ENCODE measurements around the gene TIMELESS.
"Not testable (repeated sequence)": the region's sequence is repeated elsewhere in the genome, so short reads cannot be mapped to it uniquely, and the experiment has no call there.

The TIMELESS gene

DNA sequence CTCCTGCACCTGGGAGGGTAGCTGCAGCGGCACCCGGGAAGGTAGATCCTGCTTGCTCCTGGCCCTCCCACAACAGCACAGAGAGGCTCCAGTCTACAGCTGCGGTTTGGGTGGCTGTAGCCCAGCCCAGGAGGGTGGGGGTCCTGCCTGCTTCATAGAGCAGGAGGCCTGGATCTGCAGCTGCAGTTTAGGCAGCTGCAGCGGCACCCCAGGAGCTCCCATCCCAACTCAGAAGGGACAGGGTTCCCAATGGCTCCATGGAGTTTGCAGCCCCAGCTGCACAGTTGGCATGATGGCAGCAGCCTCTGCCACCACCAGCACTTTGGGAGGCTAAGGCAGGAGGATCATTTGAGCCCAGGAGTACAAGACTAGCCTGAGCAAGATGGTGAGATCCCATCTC is 38.5 kb downstream of the TIMELESS start:
- in situ Hi-C loops (cut with MboI; ENCODE audit: low sequenced_read_pairs), result no loop called here

- in situ Hi-C loops (cut with MboI; ENCODE audit: low sequenced_read_pairs), result no loop called here
These were observed 40.3 kb downstream of the TIMELESS start for GRCh38 chr12:56408799-56409417.

DNA sequence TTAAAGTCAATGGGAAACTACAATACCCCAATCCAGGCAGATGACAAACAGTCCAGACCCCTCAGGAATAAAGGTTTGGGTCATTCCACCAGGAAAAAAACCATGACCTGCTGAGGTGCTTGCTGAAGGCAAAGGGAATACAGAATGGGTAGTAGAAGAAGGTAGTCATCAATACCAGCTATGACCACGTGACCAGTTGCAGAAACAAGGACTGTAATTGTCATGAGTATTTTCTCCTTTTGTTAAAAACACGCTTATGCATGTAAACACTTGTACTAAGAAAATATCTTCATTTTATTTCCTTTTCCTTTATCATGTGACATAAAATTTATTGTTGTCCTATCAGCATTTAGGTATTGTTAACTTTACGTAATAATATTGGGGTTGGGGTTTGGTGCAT is 45.0 kb downstream of the TIMELESS start:
- in situ Hi-C loops (cut with MboI; ENCODE audit: low sequenced_read_pairs), result not testable (repeated sequence)

DNA sequence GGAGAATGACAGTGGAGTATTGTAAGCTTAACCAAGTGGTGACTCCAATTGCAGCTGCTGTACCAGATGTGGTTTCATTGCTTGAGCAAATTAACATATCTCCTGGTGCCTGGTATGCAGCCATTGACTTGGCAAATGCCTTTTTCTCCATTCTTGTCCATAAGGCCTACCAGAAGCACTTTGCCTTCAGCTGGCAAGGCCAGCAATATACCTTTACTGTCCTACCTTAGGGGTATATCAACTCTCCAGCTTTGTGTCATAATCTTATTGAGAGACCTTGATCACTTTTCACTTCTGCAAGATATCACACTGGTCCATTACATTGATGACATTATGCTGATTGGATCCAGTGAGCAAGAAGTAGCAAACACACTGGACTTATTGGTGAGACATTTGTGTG is 47.6 kb downstream of the TIMELESS start:
- in situ Hi-C loops (cut with MboI; ENCODE audit: low sequenced_read_pairs), result not testable (repeated sequence)

GRCh38 chr12:56401125-56401524 is 48.1 kb downstream of the TIMELESS start:
- in situ Hi-C loops (cut with MboI; ENCODE audit: low sequenced_read_pairs), result not testable (repeated sequence)

GRCh38 chr12:56399466-56399865 is 49.8 kb downstream of the TIMELESS start:
- in situ Hi-C loops (cut with MboI; ENCODE audit: low sequenced_read_pairs), result not testable (repeated sequence)

GRCh38 chr12:56398324-56398723 is 50.9 kb downstream of the TIMELESS start:
- in situ Hi-C loops (cut with MboI; ENCODE audit: low sequenced_read_pairs), result no loop called here

DNA sequence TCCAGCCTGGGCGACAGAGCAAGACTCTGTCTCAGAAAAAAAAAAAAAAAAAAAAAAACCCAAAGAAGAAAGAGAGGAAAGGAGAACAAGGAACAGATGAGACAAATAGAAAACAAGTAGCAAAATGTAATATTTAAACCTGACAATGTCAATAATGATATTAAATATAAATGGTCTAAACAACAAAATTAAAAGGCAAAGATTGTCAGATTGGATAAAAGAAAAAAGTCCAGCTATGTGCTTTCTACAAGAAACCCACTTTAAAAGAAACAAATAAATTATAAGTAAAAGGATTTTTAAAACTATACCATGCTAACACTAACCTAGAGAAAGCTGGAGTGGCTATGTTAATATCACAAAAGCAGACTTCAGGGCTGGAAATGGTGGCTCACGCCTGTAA is 56.9 kb downstream of the TIMELESS start:
- in situ Hi-C loops (cut with MboI; ENCODE audit: low sequenced_read_pairs), result no loop called here

DNA sequence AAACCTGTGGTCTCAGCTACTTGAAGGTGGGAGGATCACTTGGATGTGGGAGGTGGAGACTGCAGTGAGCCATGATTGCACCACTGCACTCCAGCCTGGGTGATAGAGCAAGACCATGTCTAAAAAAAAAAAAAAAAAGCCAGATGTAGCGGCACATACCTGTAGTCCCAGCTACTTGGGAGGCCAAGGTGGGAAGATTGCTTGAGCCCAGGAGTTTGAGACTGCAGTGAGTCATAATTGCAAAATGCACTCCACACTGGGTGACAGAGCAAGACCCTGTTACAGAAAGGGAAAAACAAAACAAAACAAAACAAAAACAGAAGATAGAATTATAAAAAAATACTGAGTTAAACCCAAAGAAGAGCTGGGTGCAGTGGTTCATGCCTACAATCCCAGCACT is 57.5 kb downstream of the TIMELESS start:
- in situ Hi-C loops (cut with MboI; ENCODE audit: low sequenced_read_pairs), result no loop called here

DNA sequence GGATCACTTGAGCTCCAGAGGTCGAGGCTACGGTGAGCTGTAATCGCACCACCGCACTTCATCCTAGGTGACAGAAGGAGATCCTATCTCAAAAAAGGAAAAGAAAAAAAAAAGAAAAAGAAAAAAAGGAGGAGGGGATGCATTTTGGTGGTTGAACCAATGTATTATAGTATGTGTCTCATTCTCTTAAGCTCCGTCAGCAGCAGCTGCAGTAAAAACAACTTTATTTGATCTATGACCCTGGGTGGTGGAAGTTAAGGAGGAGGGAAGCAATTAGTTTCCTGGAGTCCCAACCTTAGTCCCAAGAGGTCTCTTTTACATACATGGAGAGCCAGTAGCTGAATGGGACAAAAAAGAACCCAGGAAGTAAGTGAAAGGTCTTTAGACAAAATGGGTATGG is 59.8 kb downstream of the TIMELESS start:
- in situ Hi-C loops (cut with MboI; ENCODE audit: low sequenced_read_pairs), result no loop called here

DNA sequence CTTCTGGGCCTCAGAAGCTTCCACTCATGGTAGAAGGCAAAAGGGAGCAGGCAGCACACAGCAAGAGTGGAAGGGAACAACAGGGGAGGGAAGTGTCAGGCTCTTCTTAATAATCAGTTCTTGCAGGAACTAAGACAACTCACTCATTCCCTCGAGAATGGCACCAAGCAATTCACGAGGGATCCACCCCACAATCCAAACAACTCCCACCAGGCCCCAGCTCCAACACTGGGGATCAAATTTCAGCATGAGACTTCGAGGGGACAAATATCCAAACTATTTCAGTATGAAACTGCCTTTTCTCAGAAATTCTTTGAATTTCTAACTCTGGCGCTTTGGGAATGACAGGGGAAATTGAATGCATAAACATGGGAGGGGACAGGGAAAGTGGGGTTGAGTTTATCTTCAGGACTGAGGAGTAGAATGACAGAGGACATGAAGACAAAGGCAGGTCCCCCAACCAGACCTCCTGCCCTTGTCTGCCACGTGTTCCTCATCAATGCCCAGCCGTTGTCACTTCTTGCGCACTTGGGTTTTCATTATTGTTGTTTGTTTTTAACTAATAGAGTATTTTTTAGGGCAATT is 62.0 kb downstream of the TIMELESS start:
- in situ Hi-C loops (cut with MboI; ENCODE audit: low sequenced_read_pairs), result no loop called here

GRCh38 chr12:56385873-56386272 is 63.4 kb downstream of the TIMELESS start:
- in situ Hi-C loops (cut with MboI; ENCODE audit: low sequenced_read_pairs), result no loop called here

DNA sequence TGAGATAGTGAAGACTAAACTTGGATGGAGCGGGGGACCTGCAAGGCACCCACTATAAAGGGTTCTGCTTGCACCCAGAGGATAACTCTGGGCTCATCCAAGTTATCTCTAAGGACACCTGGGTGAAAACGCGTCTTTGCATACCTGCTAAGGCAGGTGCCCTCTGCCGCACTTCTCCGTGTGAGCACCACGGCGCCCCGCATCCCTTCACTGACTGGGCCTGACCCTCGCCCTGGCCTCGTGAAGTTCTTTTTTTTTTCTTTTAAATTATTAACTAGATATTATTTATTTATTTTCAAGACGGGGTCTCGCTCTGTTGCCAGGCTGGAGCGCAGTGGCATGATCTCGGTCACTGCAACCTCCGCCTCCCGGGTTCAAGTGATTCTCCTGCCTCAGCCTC is 66.6 kb downstream of the TIMELESS start:
- in situ Hi-C loops (cut with MboI; ENCODE audit: low sequenced_read_pairs), result no loop called here

- in situ Hi-C loops (cut with MboI; ENCODE audit: low sequenced_read_pairs), result no loop called here
These were observed 71.3 kb downstream of the TIMELESS start for GRCh38 chr12:56377989-56378316.

DNA sequence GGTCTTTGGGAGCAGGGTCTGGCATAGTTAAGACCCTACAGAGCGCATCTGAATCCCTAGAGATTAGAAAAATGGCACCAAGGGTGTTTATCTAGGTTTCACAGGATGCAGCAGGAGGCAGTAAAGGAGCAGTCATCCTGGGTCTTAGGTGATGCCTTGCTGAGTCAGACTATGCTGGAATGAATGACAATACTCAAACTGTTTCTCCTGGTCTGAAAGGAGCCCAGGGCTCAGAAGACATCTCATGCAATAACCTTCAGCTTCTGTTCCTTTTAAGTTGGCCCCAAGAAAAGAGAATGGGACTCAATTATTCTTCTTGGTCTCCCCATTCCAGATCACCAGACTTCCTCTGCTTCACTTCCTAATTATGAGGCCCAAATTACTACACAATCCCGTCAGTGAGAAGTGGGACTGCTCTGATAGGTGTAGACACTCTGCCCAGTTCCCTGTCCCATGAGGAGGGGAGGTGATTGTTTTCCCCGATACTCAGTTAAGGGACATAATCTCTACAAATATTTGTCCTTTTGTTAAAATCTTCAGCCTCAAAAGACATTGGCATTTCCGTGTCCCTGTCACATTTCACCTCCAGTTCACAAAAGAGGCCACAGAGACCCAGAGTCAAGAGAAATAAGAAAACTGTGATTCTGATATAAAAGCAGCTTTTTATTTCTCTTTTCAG is 71.8 kb downstream of the TIMELESS start:
- in situ Hi-C loops (cut with MboI; ENCODE audit: low sequenced_read_pairs), result no loop called here

DNA sequence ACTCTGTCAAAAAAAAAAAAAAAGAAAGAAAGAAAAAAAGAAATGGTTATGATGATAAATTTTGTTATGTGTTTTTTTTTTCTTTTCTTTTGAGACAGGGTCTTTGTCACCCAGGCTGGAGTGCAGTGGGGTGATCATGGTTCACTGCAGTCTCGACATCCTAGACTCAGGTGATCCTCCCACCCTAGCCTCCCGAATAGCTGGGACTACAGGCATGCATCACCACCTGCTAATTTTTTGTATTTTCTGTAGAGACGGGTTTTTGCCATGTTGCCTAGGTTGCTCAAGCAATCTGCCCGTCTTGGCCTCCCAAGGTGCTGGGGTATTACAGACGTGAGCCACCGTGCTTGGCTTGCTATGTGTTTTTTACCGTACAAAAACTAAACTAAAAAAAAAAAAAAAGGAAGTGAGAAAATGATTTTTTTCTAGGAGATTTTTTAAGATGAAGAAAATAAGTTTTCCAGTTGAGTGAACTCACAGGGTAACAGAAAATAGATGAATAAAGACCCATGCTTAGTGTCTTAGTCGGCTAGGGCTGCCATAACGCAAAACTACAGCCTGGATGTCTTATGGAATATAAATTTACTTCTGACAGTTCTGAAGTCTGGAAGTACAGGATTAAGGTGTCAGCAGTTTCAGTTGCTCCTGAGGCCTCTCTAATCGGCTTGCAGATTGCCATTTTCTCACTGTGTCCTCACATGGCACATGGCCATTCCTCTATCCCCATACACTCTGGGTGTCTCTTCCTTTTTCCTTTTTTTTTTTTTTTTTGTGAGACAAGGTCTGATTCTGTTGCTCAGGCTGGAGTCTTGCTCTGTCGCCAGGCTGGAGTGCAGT is 73.4 kb downstream of the TIMELESS start:
- in situ Hi-C loops (cut with MboI; ENCODE audit: low sequenced_read_pairs), result no loop called here

GRCh38 chr12:56374726-56375597 is 74.3 kb downstream of the TIMELESS start:
- in situ Hi-C loops (cut with MboI; ENCODE audit: low sequenced_read_pairs), result no loop called here

DNA sequence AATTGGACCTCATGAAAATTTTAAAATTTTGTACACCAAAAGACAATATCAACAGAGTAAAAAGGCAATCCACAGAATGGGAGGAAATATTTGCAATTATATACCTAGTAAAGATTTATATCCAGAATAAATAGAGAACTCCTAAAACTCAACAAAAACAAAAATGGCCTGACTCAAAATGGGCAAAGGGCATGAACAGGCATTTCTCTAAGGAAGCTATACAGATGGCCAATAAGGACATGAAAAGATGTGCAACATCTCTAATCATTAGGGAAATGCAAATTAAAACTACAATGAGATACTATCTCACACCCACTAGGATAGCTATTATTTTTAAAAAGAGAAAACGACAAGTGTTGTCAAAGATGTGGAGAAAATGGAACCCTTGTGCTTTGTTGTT is 75.7 kb downstream of the TIMELESS start:
- in situ Hi-C loops (cut with MboI; ENCODE audit: low sequenced_read_pairs), result no loop called here

GRCh38 chr12:56366948-56367347 is 82.3 kb downstream of the TIMELESS start:
- in situ Hi-C loops (cut with MboI; ENCODE audit: low sequenced_read_pairs), result no loop called here

Measured in hTERT RPE-1 (cell line).